ENCODE data around the gene TNFRSF1A.

Gene TNFRSF1A

GRCh38 chr12:6382371-6382770 is 40.5 kb upstream of the TNFRSF1A start:
- DNase-seq (ENCODE audit: low read depth in 1 of 2, low spot score in 1 of 2), result no peak
- no peak overlapping the region for H3K4me3 ChIP-seq (replicated peaks; ENCODE audit: insufficient read depth, low read length)
- TF ChIP-seq GABPA (IDR thresholded peaks at IDR 0.05; ENCODE audit: low read depth) (no peak), SPI1 (IDR thresholded peaks at IDR 0.05; ENCODE audit: borderline replicate concordance, low read depth) (no peak)
- H3K27ac ChIP-seq (replicated peaks), result no peak overlapping the region
- no peaks in the 10 kb centered on the region for H3K27me3 ChIP-seq (ENCODE audit: insufficient read depth, poor library complexity, severe bottlenecking)

GRCh38 chr12:6380141-6381121 is 38.6 kb upstream of the TNFRSF1A start:
- DNase-seq (ENCODE audit: low read depth in 1 of 2, low spot score in 1 of 2), result no peak
- Histone ChIP-seq H3K27me3 (ENCODE audit: insufficient read depth, poor library complexity, severe bottlenecking) (no peaks in the 10 kb centered on the region), H3K4me3 (replicated peaks; ENCODE audit: insufficient read depth, low read length) (no peak overlapping the region), H3K27ac (replicated peaks) (no peak overlapping the region)
- no peak for TF ChIP-seq POLR2AphosphoS5 (IDR thresholded peaks at IDR 0.05; ENCODE audit: low read depth)
- TF ChIP-seq CTCF (IDR thresholded peaks at IDR 0.05; ENCODE audit: insufficient read depth, low read length), result no peak
- no peak for TF ChIP-seq SPI1 (IDR thresholded peaks at IDR 0.05; ENCODE audit: borderline replicate concordance, low read depth)
- TF ChIP-seq GABPA (IDR thresholded peaks at IDR 0.05; ENCODE audit: low read depth), result no peak
- TF ChIP-seq REST (IDR thresholded peaks at IDR 0.05; ENCODE audit: insufficient replicate concordance, low read depth), result no peak

GRCh38 chr12:6378709-6379472 is 37.0 kb upstream of the TNFRSF1A start:
- TF ChIP-seq SPI1 (IDR thresholded peaks at IDR 0.05; ENCODE audit: borderline replicate concordance, low read depth), result no peak
- TF ChIP-seq CTCF (IDR thresholded peaks at IDR 0.05; ENCODE audit: insufficient read depth, low read length), result no peak
- Histone ChIP-seq H3K27me3 (ENCODE audit: insufficient read depth, poor library complexity, severe bottlenecking) (no peaks in the 10 kb centered on the region), H3K27ac (replicated peaks) (no peak overlapping the region), H3K4me3 (replicated peaks; ENCODE audit: insufficient read depth, low read length) (no peak overlapping the region)
- DNase-seq (ENCODE audit: low read depth in 1 of 2, low spot score in 1 of 2), result no peak

GRCh38 chr12:6377667-6377994 is 35.8 kb upstream of the TNFRSF1A start:
- Histone ChIP-seq H3K4me3 (replicated peaks; ENCODE audit: insufficient read depth, low read length) (no peak overlapping the region), H3K27ac (replicated peaks) (no peak overlapping the region), H3K27me3 (ENCODE audit: insufficient read depth, poor library complexity, severe bottlenecking) (no peaks in the 10 kb centered on the region)
- TF ChIP-seq POLR2AphosphoS5 (IDR thresholded peaks at IDR 0.05; ENCODE audit: low read depth) (no peak), CTCF (IDR thresholded peaks at IDR 0.05; ENCODE audit: insufficient read depth, low read length) (no peak), GABPA (IDR thresholded peaks at IDR 0.05; ENCODE audit: low read depth) (no peak), SPI1 (IDR thresholded peaks at IDR 0.05; ENCODE audit: borderline replicate concordance, low read depth) (no peak), REST (IDR thresholded peaks at IDR 0.05; ENCODE audit: insufficient replicate concordance, low read depth) (no peak)
- DNase-seq (ENCODE audit: low read depth in 1 of 2, low spot score in 1 of 2), result no peak

All from HL-60 (cell line).